Activated CD8-positive, alpha-beta T cell treated with anti-CD3 and anti-CD28 coated beads for 36 hours (primary cell): ENCODE data around the gene ATP1B3. TPM values are rescaled to one million over a fixed set of nuclear protein-coding genes. Genes with fewer than 3 reads are reported as not detected.

Experiments
- ATAC-seq: fragments of 200-7000 bp; cut with Tn5 transposase; one replicate; pipeline ENCODE4 v1.10.0; 2021; ENCODE audit warnings: mild to moderate bottlenecking, moderate library complexity
- CTCF ChIA-PET: fragments of 350-600 bp; sonication (Branson Sonifier 250); formaldehyde crosslinking; loops from one replicate; lab custom pipeline; 2021; ENCODE audit warnings: antibody characterized with exemption; lab: Charles Lee
- POLR2A ChIA-PET: fragments of 350-600 bp; sonication (Branson Sonifier 250); formaldehyde crosslinking; loops from one replicate; lab custom pipeline; 2021; ENCODE audit warnings: antibody characterized with exemption; lab: Charles Lee
- DNase-seq: peaks from one replicate; pipeline ENCODE4 v3.0.0-alpha.2; 2020
- H3K27ac Mint-ChIP-seq: one replicate; pipeline ENCODE4 v1.8.0; 2021; ENCODE audit warnings: mild to moderate bottlenecking, mixed read lengths
- H3K27me3 Mint-ChIP-seq: one replicate; pipeline ENCODE4 v1.8.0; 2021; ENCODE audit warnings: mixed read lengths
- H3K36me3 Mint-ChIP-seq: one replicate; pipeline ENCODE4 v1.8.0; 2021; ENCODE audit warnings: low read depth, mixed read lengths
- H3K4me1 Mint-ChIP-seq: one replicate; pipeline ENCODE4 v1.8.0; 2021; ENCODE audit warnings: low read depth, mixed read lengths
- H3K4me3 Mint-ChIP-seq: one replicate; pipeline ENCODE4 v1.8.0; 2021; ENCODE audit warnings: mild to moderate bottlenecking, moderate library complexity, mixed read lengths
- H3K9me3 Mint-ChIP-seq: one replicate; pipeline ENCODE4 v1.8.0; 2021; ENCODE audit warnings: mixed read lengths
- CTCF ChIP-seq: fragments of 200-600 bp; IDR thresholded peaks from one replicate; pipeline ENCODE4 v1.8.0; 2022; ENCODE audit warnings: antibody characterized with exemption, mild to moderate bottlenecking
- intact Hi-C: fragments of 100-400 bp; cut with micrococcal nuclease; formaldehyde crosslinking; loops from one replicate; pipeline ENCODE4 v1.10.0; 2022
- total RNA-seq, 2 experiments: library from RNA; stranded (reverse); gene quantifications; one replicate each; pipeline ENCODE4 v1.2.3, GENCODE V29; 2021

ATP1B3 gene
- total RNA-seq, 2 experiments from 2014 or later: 127 to 134 TPM

GRCh38 chr3:141863491-141863890, 13.0 kb upstream of the ATP1B3 start:
- ATAC-seq: no peak
- POLR2A ChIA-PET: interaction anchor here (0.7 kb wide), 1 partner anchor 196 kb away, joined by 3 read pairs; no protein-coding TSS in a partner anchor
- DNase-seq: no peak
- CTCF ChIA-PET: interaction anchor here (0.6 to 1.5 kb wide), 4 partner anchors 10 to 421 kb away, joined by 3 read pairs; no protein-coding TSS in a partner anchor
- Mint-ChIP-seq H3K27ac (no peak overlapping the region), H3K4me1 (peaks cover 7% of the 10 kb centered on the region), H3K4me3 (no peak overlapping the region), H3K27me3 (no peaks in the 10 kb centered on the region), H3K36me3 (no peaks in the 10 kb centered on the region), H3K9me3 (no peaks in the 10 kb centered on the region)
- no peak for TF ChIP-seq CTCF
- intact Hi-C loops: no loop called here

- peaks cover 7% of the 10 kb centered on the region for H3K4me1 Mint-ChIP-seq
- DNase-seq: no peak
- intact Hi-C loops: no loop called here
- CTCF ChIA-PET: interaction anchor here (0.8 to 1.4 kb wide), 3 partner anchors 9 to 114 kb away, joined by 3 read pairs; no protein-coding TSS in a partner anchor
- H3K36me3 Mint-ChIP-seq: no peaks in the 10 kb centered on the region
- H3K9me3 Mint-ChIP-seq: no peaks in the 10 kb centered on the region
- no peak for ATAC-seq
- no peaks in the 10 kb centered on the region for H3K27me3 Mint-ChIP-seq
- H3K27ac Mint-ChIP-seq: no peak overlapping the region
- TF ChIP-seq CTCF: no peak
- POLR2A ChIA-PET: no interaction called here
- H3K4me3 Mint-ChIP-seq: no peak overlapping the region
Measured at GRCh38 chr3:141864281-141864970, 12.0 kb upstream of the ATP1B3 start.

GRCh38 chr3:141865101-141865500, 11.3 kb upstream of the ATP1B3 start:
- Mint-ChIP-seq H3K4me1 (peaks cover 7% of the 10 kb centered on the region), H3K9me3 (no peaks in the 10 kb centered on the region), H3K36me3 (no peaks in the 10 kb centered on the region), H3K4me3 (no peak overlapping the region), H3K27me3 (no peaks in the 10 kb centered on the region), H3K27ac (no peak overlapping the region)
- intact Hi-C loops: no loop called here
- ChIA-PET CTCF (interaction anchor here (0.8 kb wide), 1 partner anchor 10 kb away, joined by 3 read pairs; no protein-coding TSS in a partner anchor), POLR2A (no interaction called here)
- no peak for ATAC-seq
- no peak for TF ChIP-seq CTCF
- DNase-seq: no peak

- ATAC-seq (no peak), DNase-seq (no peak)
- H3K4me3 Mint-ChIP-seq: no peak overlapping the region
- no peaks in the 10 kb centered on the region for H3K27me3 Mint-ChIP-seq
- ChIA-PET CTCF (no interaction called here), POLR2A (no interaction called here)
- H3K27ac Mint-ChIP-seq: no peak overlapping the region
- H3K4me1 Mint-ChIP-seq: peaks cover 2% of the 10 kb centered on the region
- TF ChIP-seq CTCF: no peak
- H3K9me3 Mint-ChIP-seq: no peaks in the 10 kb centered on the region
- intact Hi-C loops: no loop called here
- H3K36me3 Mint-ChIP-seq: no peaks in the 10 kb centered on the region
Measured at GRCh38 chr3:141870091-141870687, 6.3 kb upstream of the ATP1B3 start.
